Fibroblast of peridontal ligament (primary cell): Measurements from ENCODE around the gene RPH3AL.
"Not testable (repeated sequence)": the region's sequence is repeated elsewhere in the genome, so short reads cannot be mapped to it uniquely, and the experiment has no call there.

Source experiments
- DNase-seq: peaks from one replicate; pipeline ENCODE4 v3.0.0-alpha.2; 2010; ENCODE audit errors: extremely low read depth

The RPH3AL gene

GRCh38 chr17:237406-237955 is 115.1 kb downstream of the RPH3AL start:
- DNase-seq = no peak

DNA sequence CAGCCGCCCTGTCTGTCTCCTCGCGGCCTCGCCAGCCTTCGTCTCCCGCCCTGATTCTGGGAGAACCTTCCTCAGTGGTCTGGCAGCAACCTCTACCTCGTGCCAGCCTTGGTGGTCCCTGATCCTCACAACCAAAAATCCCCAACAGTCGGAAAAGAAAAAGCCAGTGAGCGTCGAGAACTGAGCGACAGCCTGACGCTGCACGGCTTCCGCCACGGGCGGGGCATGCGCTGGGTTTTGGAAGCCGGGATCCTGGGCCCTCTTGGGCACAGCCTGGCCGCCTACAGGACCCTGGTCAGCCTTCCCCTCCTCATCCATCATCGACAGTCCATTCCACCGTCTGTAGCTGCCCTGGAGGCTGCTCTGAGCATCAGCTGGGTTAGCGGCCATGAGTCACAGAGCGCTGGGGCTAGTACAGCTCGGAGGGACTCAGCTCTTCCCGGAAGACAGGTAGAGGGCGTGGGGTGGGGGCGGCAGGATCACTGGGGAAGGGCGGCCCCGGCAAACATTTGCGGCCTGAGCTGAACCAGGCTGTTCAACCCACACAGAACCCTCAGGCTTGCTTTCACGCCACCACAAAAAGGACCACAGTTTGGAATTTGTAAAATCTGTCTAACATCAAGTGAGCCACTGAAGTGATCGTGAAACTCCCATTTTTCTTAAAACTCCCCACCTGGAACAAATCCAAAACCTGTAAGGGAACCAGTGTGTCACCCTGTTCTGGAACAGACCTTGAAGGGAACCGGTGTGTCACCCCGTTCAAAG is 115.8 kb downstream of the RPH3AL start:
- DNase-seq = no peak

GRCh38 chr17:235831-236640 is 116.6 kb downstream of the RPH3AL start:
- no peak for DNase-seq

DNA sequence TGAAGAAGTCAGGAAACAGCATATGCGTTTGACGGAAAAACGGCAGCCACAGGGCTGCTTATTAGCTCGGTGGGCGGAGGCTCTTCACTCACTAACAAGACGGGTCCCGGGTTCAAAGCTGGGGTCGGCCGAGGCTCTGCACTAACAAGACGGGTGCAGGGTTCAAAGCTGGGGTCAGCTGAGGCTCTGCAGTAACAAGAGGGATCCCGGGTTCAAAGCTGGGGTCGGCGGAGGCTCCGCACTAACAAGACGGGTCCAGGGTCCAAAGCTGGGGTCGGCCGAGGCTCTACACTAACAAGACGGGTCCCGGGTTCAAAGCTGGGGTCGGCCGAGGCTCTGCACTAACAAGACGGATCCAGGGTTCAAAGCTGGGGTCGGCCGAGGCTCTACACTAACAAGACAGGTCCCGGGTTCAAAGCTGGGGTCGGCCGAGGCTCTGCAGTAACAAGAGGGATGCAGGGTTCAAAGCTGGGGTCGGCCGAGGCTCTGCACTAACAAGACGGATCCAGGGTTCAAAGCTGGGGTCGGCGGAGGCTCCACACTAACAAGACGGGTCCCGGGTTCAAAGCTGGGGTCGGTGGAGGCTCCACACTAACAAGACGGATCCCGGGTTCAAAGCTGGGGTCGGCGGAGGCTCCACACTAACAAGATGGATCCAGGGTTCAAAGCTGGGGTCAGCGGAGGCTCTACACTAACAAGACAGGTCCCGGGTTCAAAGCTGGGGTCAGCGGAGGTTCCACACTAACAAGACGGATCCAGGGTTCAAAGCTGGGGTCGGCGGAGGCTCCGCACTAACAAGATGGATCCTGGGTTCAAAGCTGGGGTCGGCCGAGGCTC is 117.4 kb downstream of the RPH3AL start:
- DNase-seq = not testable (repeated sequence)

DNA sequence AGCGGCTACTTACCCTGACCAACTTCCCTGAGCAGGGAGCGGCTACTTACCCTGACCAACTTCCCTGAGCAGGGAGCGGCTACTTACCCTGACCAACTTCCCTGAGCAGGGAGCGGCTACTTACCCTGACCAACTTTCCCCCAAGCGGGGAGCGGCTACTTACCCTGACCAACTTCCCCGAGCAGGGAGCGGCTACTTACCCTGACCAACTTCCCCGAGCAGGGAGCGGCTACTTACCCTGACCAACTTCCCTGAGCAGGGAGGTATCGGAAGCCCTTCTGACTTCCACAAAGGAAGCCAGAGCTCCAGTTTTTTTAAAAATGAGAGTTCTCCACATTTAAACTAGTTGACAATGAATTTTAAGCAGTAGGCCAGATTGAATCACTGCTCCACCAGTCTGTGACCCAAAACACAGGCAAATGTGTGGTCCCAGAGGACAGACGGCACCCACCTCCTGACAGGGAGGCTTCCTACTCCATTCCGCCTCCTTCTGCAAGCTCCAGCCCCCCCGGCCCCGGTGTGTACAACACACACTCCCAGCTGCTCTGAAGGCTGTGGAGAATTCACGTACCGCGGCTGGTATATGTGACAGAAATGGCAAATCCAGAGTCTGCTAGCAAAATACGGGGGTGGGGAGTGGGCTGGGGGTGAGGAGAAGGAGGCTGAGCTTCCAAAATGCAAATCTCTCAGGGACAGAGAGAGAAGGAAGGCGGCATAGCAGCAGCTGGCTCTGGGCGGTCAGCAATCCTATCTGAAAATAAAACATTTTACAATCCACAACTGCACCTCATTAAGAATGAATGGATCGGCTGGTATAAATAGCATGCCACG is 118.2 kb downstream of the RPH3AL start:
- peak; percentile 5 for DNase-seq

GRCh38 chr17:233473-233941 is 119.1 kb downstream of the RPH3AL start:
- DNase-seq = no peak

GRCh38 chr17:231966-232807 is 120.4 kb downstream of the RPH3AL start:
- no peak for DNase-seq

DNA sequence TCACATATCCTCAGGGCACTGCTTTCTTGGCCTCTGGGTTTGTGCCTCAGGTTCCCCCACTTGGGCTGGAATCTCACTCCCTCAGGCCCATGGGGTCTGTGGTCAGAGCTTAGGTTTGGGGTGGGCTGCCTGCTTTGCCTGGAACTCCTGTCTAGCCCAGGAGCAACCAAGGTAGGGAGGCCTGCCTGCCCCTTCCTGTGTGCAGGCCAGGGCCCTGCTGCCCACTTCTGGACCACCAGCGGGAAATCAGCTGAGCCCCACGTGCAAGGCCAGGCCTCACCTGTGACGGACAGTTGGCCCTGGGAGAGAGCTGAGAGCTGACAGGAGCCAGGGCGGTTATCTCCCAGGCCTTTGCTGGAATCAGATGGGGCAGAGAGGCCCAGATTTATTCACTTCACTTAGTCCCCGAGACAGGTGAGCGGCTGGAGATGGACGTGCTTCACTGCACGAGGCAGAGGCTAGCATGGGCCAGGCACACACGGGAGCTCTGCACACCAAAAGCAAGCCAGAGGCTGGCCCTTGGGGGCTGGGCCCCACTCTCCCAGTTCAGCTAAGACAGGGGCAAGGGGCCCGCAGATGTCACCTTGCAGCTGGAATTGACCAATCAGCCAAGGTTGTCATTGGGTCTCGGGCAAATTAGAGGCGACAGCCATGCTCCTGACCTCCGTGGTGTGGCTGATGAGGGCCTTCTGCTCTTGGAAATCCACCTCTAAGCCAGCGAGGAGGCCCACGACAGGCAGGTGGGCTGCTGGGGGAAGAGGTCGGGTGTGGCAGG is 121.2 kb downstream of the RPH3AL start:
- no peak for DNase-seq

DNA sequence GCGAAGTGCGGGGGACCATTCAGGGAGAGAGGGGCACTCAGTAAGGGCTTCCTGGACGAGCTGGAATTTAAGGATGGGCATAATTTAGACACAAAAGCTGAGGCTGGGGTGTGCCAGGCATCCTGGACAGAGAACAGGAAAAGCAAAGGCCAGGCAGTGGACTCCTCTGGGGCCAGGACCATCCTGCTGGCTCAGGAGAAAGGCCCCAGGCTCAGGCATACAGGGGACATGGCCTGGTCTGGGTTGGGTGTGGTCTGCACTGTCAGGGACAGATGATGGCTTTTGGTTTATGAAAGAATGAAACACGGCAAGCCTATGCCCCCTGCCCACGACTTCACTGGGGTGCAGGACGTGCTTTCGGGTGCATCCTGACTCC is 122.2 kb downstream of the RPH3AL start:
- DNase-seq = no peak

DNA sequence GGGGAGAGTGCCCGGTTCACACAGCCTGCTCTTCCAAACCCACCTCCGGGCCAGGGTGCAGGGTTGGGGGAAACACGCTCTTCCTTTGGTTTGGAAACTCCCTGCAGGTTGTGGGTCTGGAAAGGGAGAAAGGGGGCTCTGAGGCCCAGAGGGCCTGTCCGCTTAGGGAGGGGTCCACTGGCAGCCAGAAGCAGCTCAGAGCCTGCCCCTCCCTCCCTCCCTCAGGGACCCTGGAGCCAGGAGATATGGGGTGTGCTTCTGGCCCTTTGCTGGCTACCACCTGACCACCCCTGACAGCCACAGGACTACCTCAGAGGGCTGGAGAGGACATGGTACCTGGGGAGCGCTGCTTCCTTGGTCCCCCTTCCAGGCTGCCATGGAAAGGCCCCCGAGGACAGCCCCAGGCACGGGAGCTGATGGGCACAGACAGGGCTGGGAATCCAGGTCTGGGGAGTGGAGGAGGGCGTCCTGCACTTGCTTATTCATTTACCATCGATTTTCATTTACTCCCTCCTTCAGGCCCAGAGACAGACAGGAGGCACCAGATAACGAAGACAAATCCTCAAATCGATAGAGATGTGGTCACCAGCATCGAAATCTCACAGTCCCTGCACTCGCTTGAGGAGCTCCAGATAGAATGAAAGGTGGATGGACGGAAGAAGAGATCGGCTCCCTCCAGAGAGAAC is 122.8 kb downstream of the RPH3AL start:
- DNase-seq = no peak

DNA sequence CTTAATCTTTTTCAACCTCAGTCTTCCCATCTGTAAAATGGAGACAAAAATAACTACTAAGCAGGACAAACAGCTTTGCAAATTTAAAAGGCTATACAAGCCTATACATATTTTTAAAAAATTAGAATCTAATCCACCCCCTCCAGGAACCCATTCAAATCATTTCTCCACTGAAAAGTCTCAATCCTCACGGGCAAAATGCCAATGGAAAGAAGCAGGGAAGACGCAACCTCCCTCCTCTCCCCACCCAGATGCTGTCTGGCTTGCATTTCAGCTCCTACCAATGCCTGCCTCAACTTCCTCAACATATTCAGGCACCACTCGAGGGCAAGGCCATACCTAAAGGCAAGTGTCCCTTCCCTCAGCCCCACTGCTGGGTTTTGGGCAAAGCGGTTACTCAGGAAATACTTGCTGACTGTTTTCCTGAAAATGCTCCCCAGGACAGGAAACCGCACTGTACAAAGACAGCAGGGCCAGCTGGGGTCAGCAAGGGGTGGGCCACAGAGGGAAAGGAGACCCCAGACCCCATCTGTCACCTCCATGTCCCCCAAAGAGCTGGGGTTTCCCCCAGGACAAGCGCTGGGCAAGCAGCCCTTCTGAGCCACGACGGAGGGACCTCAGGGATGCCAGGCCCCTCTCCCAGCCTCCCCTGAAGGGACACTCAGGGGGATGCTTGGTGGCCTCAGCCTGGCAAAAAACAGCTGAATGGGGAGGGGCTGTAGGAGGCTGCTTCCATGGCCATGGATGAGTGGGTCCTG is 123.5 kb downstream of the RPH3AL start:
- DNase-seq = no peak

DNA sequence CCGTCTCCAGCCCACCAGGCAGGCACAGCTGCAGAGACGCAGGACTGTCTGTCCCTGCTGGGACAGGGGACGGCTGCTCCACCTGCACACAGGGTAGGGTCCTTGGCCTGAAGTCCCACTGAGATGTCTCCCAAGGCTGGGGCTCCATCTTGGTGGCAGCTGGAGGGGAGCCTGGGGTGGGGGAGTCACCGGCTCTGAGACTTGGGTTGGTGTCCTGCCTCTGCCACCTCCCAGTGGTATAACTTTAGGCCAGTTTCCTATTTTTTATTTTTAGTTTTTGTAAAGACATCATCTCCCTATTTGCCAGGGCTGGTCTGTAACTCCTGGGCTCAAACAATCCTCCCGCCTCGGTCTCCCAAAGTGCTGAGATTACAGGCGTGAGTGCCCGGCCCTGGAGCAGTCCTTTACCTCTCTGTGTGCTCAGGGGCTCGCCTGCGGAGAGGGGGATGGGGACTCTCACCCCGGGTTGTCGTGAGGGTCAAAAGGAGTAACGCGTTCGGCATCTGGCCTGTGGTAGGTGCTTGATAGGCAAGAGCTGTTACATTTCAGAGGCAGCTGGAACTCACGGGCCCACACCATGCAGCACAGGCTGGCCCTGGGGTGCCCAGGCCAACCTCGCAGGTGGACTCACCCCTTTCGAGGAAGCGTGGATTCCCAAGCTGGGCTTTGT is 124.5 kb downstream of the RPH3AL start:
- DNase-seq = no peak

DNA sequence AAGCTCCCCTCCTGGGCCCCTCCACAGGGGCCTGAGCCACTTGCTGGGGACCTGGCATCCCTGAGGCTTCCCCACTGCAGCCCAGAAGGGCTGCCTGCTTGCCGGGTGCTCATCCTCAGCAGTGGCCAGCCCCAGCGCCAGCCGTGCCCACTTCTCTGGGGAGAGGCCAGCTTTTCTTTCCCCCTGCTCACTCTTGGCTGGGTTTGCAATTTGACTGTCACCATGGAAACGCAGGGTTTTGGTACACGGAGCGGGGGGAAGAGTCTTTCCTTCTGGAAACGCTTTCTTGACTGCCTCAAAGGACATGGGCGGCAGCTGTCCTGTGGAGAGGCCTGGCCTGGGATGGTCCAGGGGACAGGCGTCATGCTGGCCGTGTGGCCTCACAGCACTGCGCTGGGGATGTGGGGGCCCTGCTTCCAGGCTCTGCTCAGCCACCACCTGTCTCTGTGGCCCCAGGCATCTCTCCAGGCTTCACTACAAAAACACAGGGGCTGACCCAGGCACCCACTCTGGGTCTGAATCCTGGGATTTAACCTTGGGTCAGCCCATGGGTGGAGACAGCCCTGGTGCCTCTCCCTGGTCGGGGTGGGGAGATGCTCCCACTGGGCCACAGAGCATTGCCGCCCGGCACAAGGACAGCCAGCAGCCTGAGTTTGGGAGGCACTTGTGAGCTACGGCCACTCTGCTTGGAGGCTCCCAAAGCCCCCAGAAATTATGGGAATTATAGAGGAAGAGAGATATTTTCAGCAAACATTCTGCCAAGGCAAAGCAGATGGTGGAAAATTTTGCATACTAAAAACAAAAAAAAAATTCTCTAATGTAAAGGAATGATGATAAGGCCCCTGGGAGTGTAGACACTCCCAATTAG is 125.3 kb downstream of the RPH3AL start:
- DNase-seq = no peak

GRCh38 chr17:226108-227077 is 126.2 kb downstream of the RPH3AL start:
- no peak for DNase-seq

- no peak for DNase-seq
Measured at GRCh38 chr17:225551-225950, 127.1 kb downstream of the RPH3AL start.
